Kidney epithelial cell (primary cell): ENCODE measurements around the gene ALG6. TPM values are rescaled to one million over a fixed set of nuclear protein-coding genes. Genes with fewer than 3 reads are reported as not detected.

Experiments
- DNase-seq: peaks from one replicate; pipeline ENCODE4 v3.0.0-alpha.2; 2010; ENCODE audit warnings: low read depth
- H3K27me3 ChIP-seq: 2 replicates; pipeline ENCODE4 v1.6.0; 2011; ENCODE audit warnings: low read length; ENCODE audit not compliant: control insufficient read depth, insufficient read depth
- H3K36me3 ChIP-seq: 2 replicates; pipeline ENCODE4 v1.5.1; 2011; ENCODE audit warnings: low read length; ENCODE audit not compliant: control insufficient read depth, insufficient read depth
- H3K4me3 ChIP-seq: 2 replicates; pipeline ENCODE4 v1.5.1; 2011; ENCODE audit warnings: low read depth, mild to moderate bottlenecking, control low read depth, low read length
- CTCF ChIP-seq: IDR thresholded peaks from 2 replicates; pipeline ENCODE4 v1.5.1; 2011; ENCODE audit warnings: mild to moderate bottlenecking, moderate library complexity, low read length, control low read depth, inconsistent platforms; ENCODE audit not compliant: insufficient read depth, poor library complexity, severe bottlenecking
- total RNA-seq: library from RNA; depleted of rRNA; stranded (reverse); fragments of >200 nt; gene quantifications from 2 replicates; pipeline ENCODE4 v1.2.3, GENCODE V29; 2015

ALG6 gene
- total RNA-seq, 1 donor from 2014 or later: 10.6 TPM

GRCh38 chr1:63428815-63429214 lies 61.4 kb downstream of the ALG6 start:
- H3K27me3 ChIP-seq: no peaks in the 10 kb centered on the region
- H3K36me3 ChIP-seq: no peaks in the 10 kb centered on the region
- no peak for TF ChIP-seq CTCF
- no peak overlapping the region for H3K4me3 ChIP-seq
- DNase-seq: no peak

GRCh38 chr1:63429281-63429680 lies 61.9 kb downstream of the ALG6 start:
- Histone ChIP-seq H3K27me3 (no peaks in the 10 kb centered on the region), H3K4me3 (no peak overlapping the region), H3K36me3 (no peaks in the 10 kb centered on the region)
- TF ChIP-seq CTCF: no peak
- DNase-seq: no peak

- TF ChIP-seq CTCF: no peak
- no peak for DNase-seq
- H3K4me3 ChIP-seq: no peak overlapping the region
These were observed 67.7 kb downstream of the ALG6 start for GRCh38 chr1:63435161-63435560.

GRCh38 chr1:63442141-63442475 lies 74.7 kb downstream of the ALG6 start:
- DNase-seq: no peak
- Histone ChIP-seq H3K4me3 (no peak overlapping the region), H3K27me3 (no peaks in the 10 kb centered on the region), H3K36me3 (no peaks in the 10 kb centered on the region)
- TF ChIP-seq CTCF: no peak

More at GRCh38 chr1:63435161-63435560, 67.7 kb downstream of the ALG6 start:
- Histone ChIP-seq H3K27me3 (no peaks in the 10 kb centered on the region), H3K36me3 (no peaks in the 10 kb centered on the region)

GRCh38 chr1:63448731-63449246 lies 81.4 kb downstream of the ALG6 start:
- no peak for DNase-seq
- Histone ChIP-seq H3K27me3 (no peaks in the 10 kb centered on the region), H3K36me3 (no peaks in the 10 kb centered on the region), H3K4me3 (no peak overlapping the region)
- no peak for TF ChIP-seq CTCF

- DNase-seq: no peak
- no peak for TF ChIP-seq CTCF
- H3K27me3 ChIP-seq: no peaks in the 10 kb centered on the region
- H3K36me3 ChIP-seq: no peaks in the 10 kb centered on the region
- no peak overlapping the region for H3K4me3 ChIP-seq
These were observed 83.0 kb downstream of the ALG6 start for GRCh38 chr1:63450416-63450815.
